Right lung (tissue), 5 donors: ENCODE data around the gene C2CD3. TPM values are rescaled to one million over a fixed set of nuclear protein-coding genes. Genes with fewer than 3 reads are reported as not detected.
"Not testable (repeated sequence)": the region's sequence is repeated elsewhere in the genome, so short reads cannot be mapped to it uniquely, and the experiment has no call there.

ENCODE experiments used
- DNase-seq, 2 donors: peaks; one replicate each; pipeline ENCODE4 v3.0.0-alpha.2; 2013
- polyA plus RNA-seq, 5 donors: library from polyadenylated mRNA; unstranded; fragments of 120-200 nt; gene quantifications; one replicate each; pipeline versions ENCODE4 v1.2.1 to v1.2.3, GENCODE V29; 2013; ENCODE audit warnings: inconsistent platforms in 1 of 5, low replicate concordance in 1 of 5; ENCODE audit not compliant: insufficient read length in 5 of 5, insufficient read depth in 1 of 5

Gene C2CD3
- polyA plus RNA-seq, 5 donors = 20.8 to 30.7 (median 27.8) TPM

GRCh38 chr11:74005721-74006517 lies 164.9 kb downstream of the C2CD3 start:
- no peak for DNase-seq

- no peak for DNase-seq
These were observed 165.8 kb downstream of the C2CD3 start for GRCh38 chr11:74004759-74005615.

- DNase-seq = no peak
These were observed 166.6 kb downstream of the C2CD3 start for GRCh38 chr11:74004046-74004695.

GRCh38 chr11:74002832-74003231 lies 168.0 kb downstream of the C2CD3 start:
- DNase-seq = no peak

- no peak for DNase-seq
These were observed 168.9 kb downstream of the C2CD3 start for GRCh38 chr11:74001822-74002286.

DNA sequence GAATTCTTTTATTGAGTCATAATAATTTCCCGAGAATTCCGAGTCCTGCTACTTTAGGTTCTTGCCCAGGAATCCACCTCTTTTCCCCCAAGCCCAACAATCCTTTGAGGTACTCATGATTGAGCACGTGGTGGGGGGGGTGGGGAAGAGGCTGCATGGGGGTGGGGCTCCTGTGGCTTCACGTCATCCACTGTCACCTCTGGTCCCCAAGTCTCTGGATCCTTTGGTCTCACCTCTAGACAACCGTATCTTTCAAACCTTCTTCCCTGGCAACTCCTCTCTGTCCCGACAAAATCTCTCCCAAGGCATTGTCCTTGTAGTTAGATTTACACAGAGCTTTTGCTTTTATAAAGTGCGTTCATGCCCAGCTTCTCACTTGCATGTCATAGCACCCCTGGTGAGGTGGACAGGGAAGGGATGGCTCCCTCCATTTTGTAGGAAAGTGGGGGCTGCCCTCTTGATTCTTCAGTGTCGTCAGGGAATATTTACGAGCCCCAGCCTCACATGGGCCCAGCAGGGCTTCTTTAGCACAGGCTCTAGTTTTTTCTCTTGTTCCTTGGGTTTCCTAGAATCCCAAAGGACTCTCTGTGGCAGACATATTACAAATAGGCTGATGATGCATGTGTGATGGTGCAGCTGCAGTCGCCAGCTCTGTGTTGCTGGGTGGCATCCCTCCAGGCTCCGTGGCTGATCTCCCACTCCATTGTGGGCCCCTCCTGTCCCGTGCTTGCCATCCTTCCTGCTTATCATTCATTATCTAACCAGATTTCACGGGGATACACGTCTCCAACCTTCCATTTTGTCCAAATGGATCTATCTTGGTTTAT lies 170.3 kb downstream of the C2CD3 start:
- no peak for DNase-seq

GRCh38 chr11:73999581-74000306 lies 171.1 kb downstream of the C2CD3 start:
- no peak for DNase-seq

- DNase-seq = no peak
These were observed 171.8 kb downstream of the C2CD3 start for GRCh38 chr11:73998846-73999575.

DNA sequence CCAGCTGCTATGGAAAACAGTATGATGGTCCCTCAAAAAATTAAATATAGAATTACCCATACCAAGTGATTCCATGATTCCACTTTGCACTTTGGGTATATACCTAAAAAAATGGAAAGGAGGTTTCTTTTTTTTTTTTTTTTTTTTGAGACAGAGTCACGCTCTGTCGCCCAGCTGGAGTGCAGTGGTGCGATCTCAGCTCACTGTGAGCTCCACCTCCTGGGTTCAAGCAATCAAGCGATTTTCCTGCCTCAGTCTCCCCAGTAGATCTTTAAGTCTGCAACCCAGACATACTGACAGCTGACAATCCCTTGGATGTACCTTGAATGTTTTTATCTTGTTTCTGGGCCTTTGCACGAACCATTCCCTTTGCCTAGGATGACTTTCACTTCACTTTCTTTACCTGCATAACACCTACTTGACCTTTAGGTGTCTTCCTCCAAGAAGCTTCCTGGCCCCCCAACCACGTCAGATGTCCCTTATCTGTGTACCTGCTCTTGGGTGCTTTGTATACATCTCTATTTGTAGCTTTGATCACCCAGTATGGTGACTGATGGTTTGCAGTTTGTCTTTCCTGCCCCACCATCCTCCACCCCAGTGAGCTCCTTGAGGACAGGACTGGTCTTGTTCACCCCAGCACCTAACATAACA lies 173.6 kb downstream of the C2CD3 start:
- DNase-seq = no peak

GRCh38 chr11:73996161-73996747 lies 174.5 kb downstream of the C2CD3 start:
- DNase-seq = no peak

GRCh38 chr11:73995731-73996130 lies 175.1 kb downstream of the C2CD3 start:
- no peak for DNase-seq

GRCh38 chr11:73995247-73995646 lies 175.6 kb downstream of the C2CD3 start:
- no peak for DNase-seq

GRCh38 chr11:73991471-73992006 lies 179.3 kb downstream of the C2CD3 start:
- no peak for DNase-seq

- peak in 1 of 2 donors; percentile 20 for DNase-seq
These were observed 180.1 kb downstream of the C2CD3 start for GRCh38 chr11:73990730-73991129.

GRCh38 chr11:73989156-73989555 lies 181.6 kb downstream of the C2CD3 start:
- DNase-seq = no peak

- DNase-seq = no peak
These were observed 182.6 kb downstream of the C2CD3 start for GRCh38 chr11:73988227-73988626.

DNA sequence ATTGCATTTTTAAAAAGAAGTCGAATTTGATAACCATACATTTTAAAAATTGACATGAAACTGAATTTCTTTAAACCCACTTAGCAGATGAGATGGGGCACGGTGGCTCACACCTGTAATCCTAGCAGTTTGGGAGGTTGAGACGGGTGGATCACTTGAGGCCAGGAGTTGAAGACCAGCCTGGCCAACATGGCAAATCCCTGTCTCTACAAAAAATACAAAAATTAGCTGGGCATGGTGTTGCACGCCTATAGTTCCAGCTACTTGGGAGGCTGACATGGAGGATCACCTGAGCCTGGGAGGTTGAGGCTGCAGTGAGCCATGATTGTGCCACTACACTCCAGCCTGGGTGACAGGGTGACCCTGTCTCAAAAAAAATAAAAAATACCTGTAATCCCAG lies 185.1 kb downstream of the C2CD3 start:
- not testable (repeated sequence) for DNase-seq

DNA sequence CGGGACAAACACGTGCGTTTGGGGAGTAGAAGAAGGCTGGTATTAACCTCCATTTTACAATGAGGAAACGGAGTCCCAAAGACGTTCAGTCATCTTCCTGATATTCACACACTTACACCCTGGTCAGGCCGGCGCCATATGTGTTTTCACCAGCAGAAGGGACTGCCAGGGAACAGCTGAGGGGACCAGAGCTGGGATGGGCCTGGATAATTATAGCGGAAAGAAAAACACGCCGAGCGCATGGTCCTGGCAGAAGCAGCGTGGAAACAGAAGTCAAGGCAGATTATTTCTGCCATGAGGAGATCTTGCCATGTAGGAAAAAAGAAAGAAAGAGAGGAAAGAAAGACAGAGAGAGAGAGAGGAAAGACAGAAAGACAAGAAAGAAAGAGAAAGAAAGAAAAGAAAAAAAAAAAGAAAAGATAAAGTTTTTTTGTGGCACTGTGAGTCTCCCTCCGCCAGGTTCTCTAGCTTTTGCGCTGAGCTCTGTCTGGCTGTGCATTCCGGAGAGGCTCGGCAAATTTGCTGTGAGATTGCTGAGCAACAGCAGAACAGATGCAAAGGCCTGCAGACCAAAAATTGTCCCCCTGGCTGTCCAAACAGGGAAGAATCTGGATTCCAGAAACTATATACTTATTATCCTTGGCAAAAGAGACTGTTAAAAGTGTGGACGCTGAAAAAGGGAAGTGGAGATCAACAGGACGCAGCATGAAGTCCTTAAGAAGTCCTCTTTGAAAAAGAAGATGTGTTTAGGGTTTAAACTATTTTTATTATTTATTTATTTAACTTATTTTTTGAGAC lies 186.9 kb downstream of the C2CD3 start:
- no peak for DNase-seq
